ENCODE data around the gene P2RY8.
"Not testable (repeated sequence)": the region's sequence is repeated elsewhere in the genome, so short reads cannot be mapped to it uniquely, and the experiment has no call there.

The P2RY8 gene

GRCh38 chrX:1462596-1463251 is 74.3 kb downstream of the P2RY8 start:
- peak; percentile 70 for DNase-seq
- Mint-ChIP-seq H3K4me3 (peak overlapping the region; percentile 40), H3K4me1 (ENCODE audit: low read depth) (peaks cover 60% of the 10 kb centered on the region), H3K27ac (peak overlapping the region; percentile 97), H3K9me3 (no peaks in the 10 kb centered on the region), H3K27me3 (no peaks in the 10 kb centered on the region), H3K36me3 (ENCODE audit: low read depth) (peaks cover 32% of the 10 kb centered on the region)

DNA sequence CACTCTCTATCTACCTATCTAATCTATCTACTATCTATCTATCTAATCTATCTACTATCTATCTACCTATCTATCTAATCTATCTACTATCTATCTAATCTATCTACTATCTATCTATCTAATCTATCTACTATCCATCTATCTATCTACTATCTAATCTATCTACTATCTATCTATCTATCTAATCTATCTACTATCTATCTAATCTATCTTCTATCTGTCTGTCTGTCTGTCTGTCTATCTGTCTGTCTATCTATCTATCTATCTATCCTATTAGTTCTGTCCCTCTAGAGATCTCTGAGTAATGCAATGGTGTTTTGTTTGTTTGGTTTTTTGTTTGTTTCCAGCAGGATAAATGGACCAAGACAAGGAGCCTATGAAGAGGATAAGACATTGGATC is 74.9 kb downstream of the P2RY8 start:
- Mint-ChIP-seq H3K4me1 (ENCODE audit: low read depth) (peaks cover 54% of the 10 kb centered on the region), H3K4me3 (no peak overlapping the region), H3K27ac (peak overlapping the region; percentile 97), H3K36me3 (ENCODE audit: low read depth) (peaks cover 28% of the 10 kb centered on the region), H3K27me3 (no peaks in the 10 kb centered on the region), H3K9me3 (no peaks in the 10 kb centered on the region)
- no peak for DNase-seq

GRCh38 chrX:1455948-1456280 is 81.1 kb downstream of the P2RY8 start:
- no peak overlapping the region for H3K4me3 Mint-ChIP-seq
- H3K27ac Mint-ChIP-seq: peak overlapping the region; percentile 42
- H3K4me1 Mint-ChIP-seq (ENCODE audit: low read depth): peaks cover 18% of the 10 kb centered on the region

DNA sequence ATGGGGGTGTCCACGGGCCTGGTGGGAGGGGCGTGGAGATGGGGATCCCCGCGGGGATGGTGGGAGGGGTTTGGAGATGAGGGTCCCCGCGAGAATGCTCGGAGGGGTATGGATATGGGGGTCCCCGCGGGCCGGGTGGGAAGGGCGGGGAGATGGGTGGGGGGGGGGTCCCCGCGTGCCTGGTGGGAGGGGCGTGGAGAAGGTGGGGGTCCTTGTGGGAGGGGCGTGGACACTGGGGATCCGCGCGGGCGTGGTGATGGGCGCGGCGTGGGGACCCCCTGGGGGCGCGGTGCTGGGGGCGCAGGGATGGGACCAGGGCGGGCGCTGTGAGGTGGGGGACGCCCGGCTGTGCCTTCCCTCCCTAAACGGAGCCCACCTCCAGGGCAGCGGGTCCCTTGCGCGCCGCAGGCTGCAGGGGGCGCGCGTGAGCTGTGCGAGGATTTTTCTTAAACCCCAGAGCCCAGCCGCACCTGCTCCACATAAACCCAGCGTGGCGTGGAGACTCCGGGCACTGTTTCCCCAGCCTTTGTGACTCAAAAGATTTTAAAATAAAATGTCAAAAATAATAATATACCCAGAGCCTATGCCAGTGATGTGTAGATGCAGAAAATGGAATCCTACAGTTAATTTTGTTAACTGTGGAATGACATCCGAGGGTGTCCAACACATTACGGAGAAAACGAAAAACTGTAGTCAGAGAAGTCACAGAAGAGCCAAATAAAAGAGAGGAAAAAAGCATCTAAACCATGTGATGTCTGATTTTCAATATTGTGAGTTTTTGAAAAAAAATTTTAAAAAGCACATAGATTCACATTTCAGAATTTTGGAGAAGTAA is 82.8 kb downstream of the P2RY8 start:
- Mint-ChIP-seq H3K27ac (peak overlapping the region; percentile 83), H3K27me3 (no peaks in the 10 kb centered on the region), H3K4me3 (peak overlapping the region; percentile 66), H3K9me3 (peaks cover 7% of the 10 kb centered on the region), H3K4me1 (ENCODE audit: low read depth) (peaks cover 22% of the 10 kb centered on the region), H3K36me3 (ENCODE audit: low read depth) (peaks cover 11% of the 10 kb centered on the region)
- peak; percentile 98 for DNase-seq

More at GRCh38 chrX:1455948-1456280, 81.1 kb downstream of the P2RY8 start:
- no peak for DNase-seq
- peaks cover 2% of the 10 kb centered on the region for H3K36me3 Mint-ChIP-seq (ENCODE audit: low read depth)
- no peaks in the 10 kb centered on the region for H3K27me3 Mint-ChIP-seq
- H3K9me3 Mint-ChIP-seq: no peaks in the 10 kb centered on the region

DNA sequence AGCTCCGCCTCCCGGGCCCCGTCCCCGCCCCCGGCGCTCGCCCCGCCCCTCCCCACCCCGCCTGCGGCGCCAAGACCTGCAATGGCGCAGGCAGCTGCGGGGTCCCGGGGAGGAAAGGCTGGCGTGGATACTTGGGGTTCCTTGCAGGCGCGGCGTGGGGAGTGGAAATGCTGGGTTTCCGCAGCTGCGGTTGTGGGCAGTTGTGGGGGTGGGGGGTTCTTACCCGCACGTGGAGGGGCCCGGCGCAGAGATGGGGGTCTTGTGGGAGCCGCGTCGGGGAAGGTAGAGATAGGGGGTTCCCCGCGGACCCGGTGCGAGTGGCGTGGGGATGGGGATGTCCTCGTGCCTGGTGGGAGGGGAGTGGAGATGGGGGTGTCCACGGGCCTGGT is 83.6 kb downstream of the P2RY8 start:
- no peaks in the 10 kb centered on the region for H3K27me3 Mint-ChIP-seq
- peaks cover 24% of the 10 kb centered on the region for H3K4me1 Mint-ChIP-seq (ENCODE audit: low read depth)
- peak overlapping the region; percentile 98 for H3K27ac Mint-ChIP-seq
- peaks cover 19% of the 10 kb centered on the region for H3K36me3 Mint-ChIP-seq (ENCODE audit: low read depth)
- H3K4me3 Mint-ChIP-seq: peak overlapping the region; percentile 86
- peaks cover 15% of the 10 kb centered on the region for H3K9me3 Mint-ChIP-seq
- no peak for DNase-seq

DNA sequence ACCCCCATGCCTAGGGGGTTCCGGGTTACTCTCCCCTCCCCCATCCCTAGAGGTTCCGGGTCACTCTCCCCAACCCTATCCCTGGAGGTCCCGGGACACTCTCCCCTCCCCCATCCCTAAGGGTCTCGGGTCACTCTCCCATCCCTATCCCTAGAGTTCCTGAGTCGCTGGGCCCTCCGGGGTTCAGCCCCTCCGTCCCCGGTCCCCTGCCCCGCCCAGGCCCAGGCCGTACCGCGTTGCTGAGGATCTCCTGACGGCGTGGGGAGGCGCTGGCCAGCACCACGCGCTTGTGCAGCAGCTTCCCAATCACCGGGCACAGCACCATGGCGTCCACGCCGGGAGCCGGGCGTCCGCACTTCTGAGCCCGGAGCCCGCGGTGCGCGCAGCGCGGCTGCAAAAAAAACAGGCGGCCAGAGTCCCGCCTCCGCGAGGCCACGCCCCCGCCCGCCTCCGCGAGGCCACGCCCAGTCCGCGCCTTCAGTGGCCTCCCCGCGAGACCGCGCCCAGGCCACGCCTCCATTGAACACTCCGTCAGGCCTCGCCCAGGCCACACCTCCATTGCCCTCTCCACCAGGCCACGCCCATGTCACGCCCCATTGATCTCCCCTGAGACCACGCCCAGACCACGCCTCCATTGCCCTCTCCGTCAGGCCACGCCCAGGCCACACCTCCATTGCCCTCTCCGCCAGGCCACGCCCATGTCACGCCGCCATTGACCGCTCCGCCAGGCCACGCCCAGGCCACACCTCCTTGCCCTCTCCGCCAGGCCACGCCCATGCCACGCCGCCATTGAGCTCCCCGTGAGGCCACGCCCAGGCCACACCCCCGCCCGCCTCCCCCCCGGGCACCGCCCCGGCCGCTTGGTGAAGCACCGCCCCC is 84.2 kb downstream of the P2RY8 start, which contains the start of gene ASMTL:
TSS of gene ASMTL (minus strand) at position 394 of the 879 bp plus-strand sequence. CDS start at position 325, 69 bp downstream.
- Mint-ChIP-seq H3K9me3 (peaks cover 19% of the 10 kb centered on the region), H3K4me1 (ENCODE audit: low read depth) (peaks cover 26% of the 10 kb centered on the region), H3K4me3 (peak within 1 kb of the TSS; percentile 91), H3K36me3 (ENCODE audit: low read depth) (peaks cover 26% of the 10 kb centered on the region), H3K27ac (peak within 1 kb of the TSS; percentile 98), H3K27me3 (no peaks in the 10 kb centered on the region)
- DNase-seq: peak; percentile 100

- Mint-ChIP-seq H3K9me3 (peaks cover 28% of the 10 kb centered on the region), H3K4me3 (peak overlapping the region; percentile 91), H3K36me3 (ENCODE audit: low read depth) (peaks cover 34% of the 10 kb centered on the region), H3K27me3 (no peaks in the 10 kb centered on the region), H3K27ac (peak overlapping the region; percentile 95), H3K4me1 (ENCODE audit: low read depth) (peaks cover 29% of the 10 kb centered on the region)
- peak; percentile 37 for DNase-seq
Observed at GRCh38 chrX:1451661-1452515, 85.1 kb downstream of the P2RY8 start.

GRCh38 chrX:1451251-1451660 is 85.7 kb downstream of the P2RY8 start:
- Mint-ChIP-seq H3K4me1 (ENCODE audit: low read depth) (peaks cover 31% of the 10 kb centered on the region), H3K27ac (peak overlapping the region; percentile 69), H3K9me3 (peaks cover 30% of the 10 kb centered on the region), H3K4me3 (peak overlapping the region; percentile 91), H3K27me3 (no peaks in the 10 kb centered on the region), H3K36me3 (ENCODE audit: low read depth) (peaks cover 40% of the 10 kb centered on the region)
- peak; percentile 33 for DNase-seq

DNA sequence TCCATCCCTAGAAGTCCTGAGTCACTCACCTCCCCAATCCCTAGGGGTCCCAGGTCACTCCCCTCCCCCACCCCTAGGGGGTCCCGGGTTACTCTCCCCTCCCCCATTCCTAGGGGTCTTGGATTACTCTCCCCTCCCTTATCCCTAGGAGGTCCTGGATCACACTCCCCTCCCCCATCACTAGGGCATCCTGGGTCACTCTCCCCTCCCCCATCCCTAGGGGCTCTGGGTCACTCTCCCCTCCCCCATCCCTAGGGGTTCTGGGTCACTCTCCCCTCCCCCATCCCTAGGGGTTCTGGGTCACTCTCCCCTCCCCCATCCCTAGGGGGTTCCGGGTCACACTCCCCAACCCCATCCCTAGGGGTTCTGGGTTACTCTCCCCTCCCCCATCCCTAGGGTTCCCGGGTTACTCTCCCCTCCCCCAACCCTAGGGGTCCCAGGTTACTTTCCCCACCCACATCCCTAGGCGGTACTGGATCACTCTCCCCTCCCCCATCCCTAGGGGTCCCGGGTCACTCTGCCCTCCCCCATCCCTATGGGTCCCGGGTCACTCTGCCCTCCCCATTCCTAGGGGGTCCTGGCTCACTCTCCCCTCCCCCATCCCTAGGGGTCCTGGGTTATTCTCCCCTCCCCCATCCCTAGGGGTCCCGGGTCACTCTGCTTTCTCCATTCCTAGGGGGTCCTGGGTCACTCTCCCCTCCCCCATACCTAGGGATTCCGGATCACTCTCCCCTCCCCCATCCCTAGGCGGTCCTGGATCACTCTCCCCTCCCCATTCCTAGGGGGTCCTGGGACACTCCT is 86.4 kb downstream of the P2RY8 start:
- Mint-ChIP-seq H3K27ac (peak overlapping the region; percentile 71), H3K4me3 (no peak overlapping the region), H3K4me1 (ENCODE audit: low read depth) (peaks cover 26% of the 10 kb centered on the region), H3K27me3 (no peaks in the 10 kb centered on the region), H3K9me3 (peaks cover 30% of the 10 kb centered on the region), H3K36me3 (ENCODE audit: low read depth) (peaks cover 47% of the 10 kb centered on the region)
- peak; percentile 27 for DNase-seq

GRCh38 chrX:1449823-1450149 is 87.2 kb downstream of the P2RY8 start:
- H3K9me3 Mint-ChIP-seq: peaks cover 32% of the 10 kb centered on the region
- H3K4me1 Mint-ChIP-seq (ENCODE audit: low read depth): peaks cover 20% of the 10 kb centered on the region
- H3K27ac Mint-ChIP-seq: peak overlapping the region; percentile 71
- H3K27me3 Mint-ChIP-seq: no peaks in the 10 kb centered on the region
- DNase-seq: no peak
- H3K4me3 Mint-ChIP-seq: no peak overlapping the region
- H3K36me3 Mint-ChIP-seq (ENCODE audit: low read depth): peaks cover 55% of the 10 kb centered on the region

- peak; percentile 25 for DNase-seq
- Mint-ChIP-seq H3K27ac (peak overlapping the region; percentile 71), H3K9me3 (peaks cover 36% of the 10 kb centered on the region), H3K4me3 (no peak overlapping the region), H3K36me3 (ENCODE audit: low read depth) (peaks cover 60% of the 10 kb centered on the region), H3K4me1 (ENCODE audit: low read depth) (peaks cover 16% of the 10 kb centered on the region), H3K27me3 (no peaks in the 10 kb centered on the region)
Observed at GRCh38 chrX:1449036-1449822, 87.8 kb downstream of the P2RY8 start.

GRCh38 chrX:1448573-1449001 is 88.4 kb downstream of the P2RY8 start:
- Mint-ChIP-seq H3K36me3 (ENCODE audit: low read depth) (peaks cover 67% of the 10 kb centered on the region), H3K9me3 (peaks cover 40% of the 10 kb centered on the region), H3K27ac (peak overlapping the region; percentile 44), H3K4me1 (ENCODE audit: low read depth) (peaks cover 16% of the 10 kb centered on the region)
- not testable (repeated sequence) for DNase-seq, H3K27me3 Mint-ChIP-seq, H3K4me3 Mint-ChIP-seq
